Posterior vena cava (tissue), 2 donors: Measurements from ENCODE around the gene ADPRM. TPM values are rescaled to one million over a fixed set of nuclear protein-coding genes. Genes with fewer than 3 reads are reported as not detected.
"Not testable (repeated sequence)": the region's sequence is repeated elsewhere in the genome, so short reads cannot be mapped to it uniquely, and the experiment has no call there.

Source experiments
- DNase-seq: peaks from one replicate; pipeline ENCODE4 v3.0.0-alpha.2; 2020; ENCODE audit warnings: low spot score
- intact Hi-C, 2 donors: fragments of 100-400 bp; cut with DNase I; formaldehyde crosslinking; loops; one replicate each; pipeline versions ENCODE4 v1.14.1 to v1.14.2; 2022 to 2023
- total RNA-seq, 2 donors: library from RNA; stranded (reverse); fragmentation: NEBNext Ultra II Directional; extraction: Animal tissue kit (Norgen Biotek cat#: 25700); gene quantifications; one replicate each; pipeline ENCODE4 v1.2.1, GENCODE V29; 2021
- donor health status: DM: yes; HTN: yes; CAD: no.
- donor health status: DM: yes; HTN: yes; CAD: no.

ADPRM gene
- total RNA-seq, 2 donors from 2014 or later: 8.5 to 12.0 TPM

GRCh38 chr17:10695875-10696407 lies 1.5 kb upstream of the ADPRM start:
- intact Hi-C loops: loop anchor here in 1 of 2 donors (10.0 kb wide), 1 partner anchor 51 kb away; no protein-coding TSS in a partner anchor
- DNase-seq: not testable (repeated sequence)

GRCh38 chr17:10698096-10698818 lies 863 bp downstream of the ADPRM start:
- DNase-seq: no peak
- intact Hi-C loops: loop anchor here in 1 of 2 donors (10.0 kb wide), 1 partner anchor 53 kb away; no protein-coding TSS in a partner anchor

GRCh38 chr17:10699856-10700255 lies 2.5 kb downstream of the ADPRM start:
- no peak for DNase-seq
- intact Hi-C loops: loop anchor here in 1 of 2 donors (10.0 kb wide), 1 partner anchor 55 kb away; no protein-coding TSS in a partner anchor

- intact Hi-C loops: no loop called here
- no peak for DNase-seq
These were observed 5.2 kb downstream of the ADPRM start for GRCh38 chr17:10702574-10702973.

- intact Hi-C loops: no loop called here
- DNase-seq: no peak
These were observed 8.3 kb downstream of the ADPRM start for GRCh38 chr17:10705727-10706126.

- intact Hi-C loops: no loop called here
These were observed 15.9 kb downstream of the ADPRM start for GRCh38 chr17:10713318-10713717.

GRCh38 chr17:10716218-10716617 lies 18.8 kb downstream of the ADPRM start:
- no peak for DNase-seq

More at GRCh38 chr17:10713318-10713717, 15.9 kb downstream of the ADPRM start:
- DNase-seq: no peak

GRCh38 chr17:10718547-10718946 lies 21.2 kb downstream of the ADPRM start:
- intact Hi-C loops: no loop called here
- no peak for DNase-seq

More at GRCh38 chr17:10716218-10716617, 18.8 kb downstream of the ADPRM start:
- intact Hi-C loops: no loop called here

GRCh38 chr17:10724546-10725195 lies 27.3 kb downstream of the ADPRM start:
- intact Hi-C loops: no loop called here
- DNase-seq: no peak

- intact Hi-C loops: no loop called here
- no peak for DNase-seq
These were observed 27.9 kb downstream of the ADPRM start for GRCh38 chr17:10725262-10725661.

- DNase-seq: no peak
- intact Hi-C loops: no loop called here
These were observed 28.8 kb downstream of the ADPRM start for GRCh38 chr17:10726196-10726595.

- no peak for DNase-seq
- intact Hi-C loops: no loop called here
These were observed 29.8 kb downstream of the ADPRM start for GRCh38 chr17:10727192-10727591.

- DNase-seq: no peak
- intact Hi-C loops: no loop called here
These were observed 31.0 kb downstream of the ADPRM start for GRCh38 chr17:10728331-10728892.

GRCh38 chr17:10729334-10730193 lies 32.2 kb downstream of the ADPRM start, which contains the start of gene TMEM220:
Gene TMEM220 (minus strand): TSS chr17:10730023. CDS start chr17:10729851, 172 bp downstream.
- peak; percentile 92 for DNase-seq
- intact Hi-C loops: no loop called here

GRCh38 chr17:10730247-10730646 lies 32.9 kb downstream of the ADPRM start:
- DNase-seq, intact Hi-C loops: not testable (repeated sequence)

- intact Hi-C loops: no loop called here
- no peak for DNase-seq
These were observed 34.0 kb downstream of the ADPRM start for GRCh38 chr17:10731408-10731879.

GRCh38 chr17:10732121-10732520 lies 34.7 kb downstream of the ADPRM start:
- intact Hi-C loops: not testable (repeated sequence)
- peak; percentile 11 for DNase-seq

- peak; percentile 31 for DNase-seq
- intact Hi-C loops: no loop called here
These were observed 36.3 kb downstream of the ADPRM start for GRCh38 chr17:10733666-10734065.

GRCh38 chr17:10735251-10735650 lies 37.9 kb downstream of the ADPRM start:
- peak; percentile 17 for DNase-seq
- intact Hi-C loops: no loop called here
